Measurements from ENCODE around the gene ARMC7. TPM values are rescaled to one million over a fixed set of nuclear protein-coding genes. Genes with fewer than 3 reads are reported as not detected.

The ARMC7 gene
- total and polyA plus RNA-seq, 4 donors: 2.5 to 14.2 (median 9.0) TPM

Small RNAs within 50 kb of the gene (small RNA-seq; reads per million reads assigned to genes)
- gene AC111186.1 (ENCODE audit: low replicate concordance) (not detected), gene RF00019 (ENCODE audit: low replicate concordance) (not detected)

Other genes with a start within 250 kb of the ARMC7 start
- 1 to 10 TPM; 3.0 to 7.7 TPM for gene FDXR, start 237.0 kb upstream of the ARMC7 start, total RNA-seq
- 10 to 100 TPM in 1 of 2 donors, 1 to 10 TPM in 1; 9.6 to 11.3 TPM for gene FDXR, start 237.0 kb upstream of the ARMC7 start, polyA plus RNA-seq (ENCODE audit: insufficient read length in 2 of 2)
- 1 to 10 TPM; 1.9 to 5.1 TPM for gene FADS6, start 216.3 kb upstream of the ARMC7 start, total RNA-seq
- gene FADS6, start 216.3 kb upstream of the ARMC7 start, polyA plus RNA-seq (ENCODE audit: insufficient read length in 2 of 2): 1 to 10 TPM; 7.5 to 8.7 TPM
- under 1 TPM; 0.06 to 0.20 TPM for gene USH1G, start 186.7 kb upstream of the ARMC7 start, total RNA-seq
- under 1 TPM; 0.41 to 0.42 TPM for gene USH1G, start 186.7 kb upstream of the ARMC7 start, polyA plus RNA-seq (ENCODE audit: insufficient read length in 2 of 2)
- not detected for gene OTOP2, start 185.7 kb upstream of the ARMC7 start, total RNA-seq
- gene OTOP2, start 185.7 kb upstream of the ARMC7 start, polyA plus RNA-seq (ENCODE audit: insufficient read length in 2 of 2): under 1 TPM in 1 of 2 donors, not detected in 1; 0.08 TPM
- not detected for gene OTOP3, start 174.1 kb upstream of the ARMC7 start, total RNA-seq
- not detected for gene OTOP3, start 174.1 kb upstream of the ARMC7 start, polyA plus RNA-seq (ENCODE audit: insufficient read length in 2 of 2)
- 10 to 100 TPM; 12.3 to 16.5 TPM for gene HID1, start 137.2 kb upstream of the ARMC7 start, total RNA-seq
- 10 to 100 TPM; 51.1 to 61.6 TPM for gene HID1, start 137.2 kb upstream of the ARMC7 start, polyA plus RNA-seq (ENCODE audit: insufficient read length in 2 of 2)
- 1 to 10 TPM; 7.3 to 8.0 TPM for gene CDR2L, start 122.3 kb upstream of the ARMC7 start, total RNA-seq
- gene CDR2L, start 122.3 kb upstream of the ARMC7 start, polyA plus RNA-seq (ENCODE audit: insufficient read length in 2 of 2): 10 to 100 TPM; 24.3 to 25.4 TPM
- 10 to 100 TPM; 13.0 to 35.5 TPM for gene MRPL58, start 97.3 kb upstream of the ARMC7 start, total RNA-seq
- gene MRPL58, start 97.3 kb upstream of the ARMC7 start, polyA plus RNA-seq (ENCODE audit: insufficient read length in 2 of 2): 10 to 100 TPM; 24.5 to 27.0 TPM
- gene ATP5PD, start 63.0 kb upstream of the ARMC7 start, total RNA-seq: 100 to 1,000 TPM; 145 to 326 TPM
- 100 to 1,000 TPM; 303 to 304 TPM for gene ATP5PD, start 63.0 kb upstream of the ARMC7 start, polyA plus RNA-seq (ENCODE audit: insufficient read length in 2 of 2)
- gene KCTD2, start 62.7 kb upstream of the ARMC7 start, total RNA-seq: 10 to 100 TPM; 31.9 to 45.6 TPM
- gene KCTD2, start 62.7 kb upstream of the ARMC7 start, polyA plus RNA-seq (ENCODE audit: insufficient read length in 2 of 2): 10 to 100 TPM; 66.8 to 72.3 TPM
- gene SLC16A5, start 22.0 kb upstream of the ARMC7 start, total RNA-seq: 1 to 10 TPM; 2.4 to 8.7 TPM
- gene SLC16A5, start 22.0 kb upstream of the ARMC7 start, polyA plus RNA-seq (ENCODE audit: insufficient read length in 2 of 2): 1 to 10 TPM; 3.4 to 7.9 TPM
- gene NT5C, start 21.8 kb downstream of the ARMC7 start, total RNA-seq: 10 to 100 TPM; 27.2 to 61.0 TPM
- gene NT5C, start 21.8 kb downstream of the ARMC7 start, polyA plus RNA-seq (ENCODE audit: insufficient read length in 2 of 2): 10 to 100 TPM; 52.4 to 59.4 TPM
- gene JPT1, start 44.5 kb downstream of the ARMC7 start, total RNA-seq: 100 to 1,000 TPM in 1 of 2 donors, 10 to 100 TPM in 1; 79.8 to 116 TPM
- 100 to 1,000 TPM; 319 to 353 TPM for gene JPT1, start 44.5 kb downstream of the ARMC7 start, polyA plus RNA-seq (ENCODE audit: insufficient read length in 2 of 2)
- 100 to 1,000 TPM; 133 to 360 TPM for gene SUMO2, start 73.0 kb downstream of the ARMC7 start, total RNA-seq
- 100 to 1,000 TPM; 557 to 562 TPM for gene SUMO2, start 73.0 kb downstream of the ARMC7 start, polyA plus RNA-seq (ENCODE audit: insufficient read length in 2 of 2)
- gene NUP85, start 95.7 kb downstream of the ARMC7 start, total RNA-seq: 10 to 100 TPM; 29.8 to 40.3 TPM
- 10 to 100 TPM; 44.9 to 63.0 TPM for gene NUP85, start 95.7 kb downstream of the ARMC7 start, polyA plus RNA-seq (ENCODE audit: insufficient read length in 2 of 2)
- gene GGA3, start 151.6 kb downstream of the ARMC7 start, total RNA-seq: 10 to 100 TPM; 12.1 to 19.8 TPM
- gene GGA3, start 151.6 kb downstream of the ARMC7 start, polyA plus RNA-seq (ENCODE audit: insufficient read length in 2 of 2): 10 to 100 TPM; 53.4 to 57.5 TPM
- 10 to 100 TPM; 47.9 to 71.2 TPM for gene MRPS7, start 151.9 kb downstream of the ARMC7 start, total RNA-seq
- 10 to 100 TPM; 70.3 to 73.5 TPM for gene MRPS7, start 151.9 kb downstream of the ARMC7 start, polyA plus RNA-seq (ENCODE audit: insufficient read length in 2 of 2)
- 10 to 100 TPM; 11.0 to 21.8 TPM for gene MIF4GD, start 161.3 kb downstream of the ARMC7 start, total RNA-seq
- 10 to 100 TPM; 30.2 to 31.1 TPM for gene MIF4GD, start 161.3 kb downstream of the ARMC7 start, polyA plus RNA-seq (ENCODE audit: insufficient read length in 2 of 2)
- 1 to 10 TPM; 6.7 to 9.3 TPM for gene SLC25A19, start 179.5 kb downstream of the ARMC7 start, total RNA-seq
- 10 to 100 TPM in 1 of 2 donors, 1 to 10 TPM in 1; 9.0 to 11.7 TPM for gene SLC25A19, start 179.5 kb downstream of the ARMC7 start, polyA plus RNA-seq (ENCODE audit: insufficient read length in 2 of 2)